Esophagus muscularis mucosa (tissue), 4 donors: ENCODE results near the gene KCNAB2. TPM values are rescaled to one million over a fixed set of nuclear protein-coding genes. Genes with fewer than 3 reads are reported as not detected.

Experiments
- DNase-seq: peaks from one replicate; pipeline ENCODE4 v3.0.0-alpha.2; 2017; ENCODE audit errors: extremely low spot score
- H3K27ac ChIP-seq, 4 donors: fragments of 200-600 bp; sonication (generic); replicated peaks in 1 of 4; 1 replicate in 3 of 4; 2 replicates in 1 of 4; pipeline ENCODE4 v1.5.1; 2016 to 2019; ENCODE audit warnings: mild to moderate bottlenecking in 1 of 4
- H3K27me3 ChIP-seq, 4 donors: fragments of 200-600 bp; sonication (generic); one replicate each; pipeline versions ENCODE4 v1.5.1 to v1.6.0; 2016 to 2019
- H3K36me3 ChIP-seq, 4 donors: fragments of 200-600 bp; sonication (generic); one replicate each; pipeline ENCODE4 v1.5.1; 2016 to 2019
- H3K4me1 ChIP-seq, 4 donors: fragments of 200-600 bp; sonication (generic); one replicate each; pipeline ENCODE4 v1.5.1; 2016 to 2019
- H3K4me3 ChIP-seq, 4 donors: fragments of 200-600 bp; sonication (generic); 1 replicate in 2 of 4; 2 replicates in 2 of 4; pipeline ENCODE4 v1.5.1; 2016 to 2019; ENCODE audit warnings: mild to moderate bottlenecking in 4 of 4, moderate library complexity in 1 of 4
- H3K9me3 ChIP-seq, 4 donors: fragments of 200-600 bp; sonication (generic); 1 replicate in 3 of 4; 2 replicates in 1 of 4; pipeline ENCODE4 v1.5.1; 2016 to 2019
- CTCF ChIP-seq, 3 experiments: fragments of 200-600 bp in 2 of 3; fragments of 450-650 bp in 1 of 3; sonication (generic) in 2 of 3; IDR thresholded peaks; one replicate each; pipeline ENCODE4 v1.5.1; 2017 to 2019; ENCODE audit warnings: antibody characterized with exemption in 3 of 3, mild to moderate bottlenecking in 2 of 3, moderate library complexity in 1 of 3
- EP300 ChIP-seq: sonication (generic); formaldehyde crosslinking; IDR thresholded peaks from one replicate; pipeline ENCODE4 v1.6.1; 2017; ENCODE audit warnings: antibody characterized with exemption
- POLR2A ChIP-seq: fragments of 450-650 bp; IDR thresholded peaks from one replicate; pipeline ENCODE4 v1.6.1; 2017; ENCODE audit warnings: antibody characterized with exemption, moderate library complexity, mild to moderate bottlenecking, low read depth
- POLR2AphosphoS5 ChIP-seq, 2 donors: sonication (generic); formaldehyde crosslinking; IDR thresholded peaks; one replicate each; pipeline ENCODE4 v1.6.1; 2017; ENCODE audit warnings: antibody characterized with exemption in 2 of 2
- WGBS: methylation state at CpG from one replicate; pipeline ENCODE4 v1.1.5; 2018; 5-methylcytosine and 5-hydroxymethylcytosine counted together
- intact Hi-C: fragments of 100-400 bp; cut with DNase I; formaldehyde crosslinking; loops from one replicate; pipeline ENCODE4 v1.15.1; 2023
- total RNA-seq, 4 donors: library from RNA; depleted of rRNA; stranded (reverse); fragments of >200 nt; gene quantifications; one replicate each; pipeline versions ENCODE4 v1.1.0 to v1.2.1, GENCODE V29; 2016

The KCNAB2 gene
- total RNA-seq, 4 donors from 2014 or later = 10.4 to 19.3 (median 13.2) TPM

DNA sequence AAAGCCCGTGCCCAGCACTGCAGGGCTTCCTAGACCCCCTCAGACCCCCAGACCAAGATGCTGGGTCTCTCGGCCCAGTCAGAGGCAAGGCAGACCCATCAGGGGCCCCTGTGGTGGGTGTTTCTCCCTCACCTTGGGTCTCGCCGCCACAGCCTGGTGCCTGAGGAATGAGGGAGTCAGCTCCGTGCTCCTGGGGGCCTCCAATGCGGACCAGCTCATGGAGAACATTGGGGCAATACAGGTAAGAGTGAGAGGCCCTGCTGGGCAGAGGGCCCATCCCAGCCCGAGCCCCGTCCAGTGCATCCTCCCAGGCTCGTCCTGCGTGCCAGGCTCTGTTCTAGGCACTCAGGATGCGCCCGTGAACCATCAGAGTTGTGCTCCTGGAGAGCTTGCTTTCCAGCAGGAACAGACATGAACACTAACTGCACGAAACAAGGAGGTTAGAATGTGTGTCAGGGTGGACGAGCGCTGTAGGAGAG lies 51.5 kb downstream of the KCNAB2 start:
- no peaks in the 10 kb centered on the region for H3K9me3 ChIP-seq
- 92% methylated on average over 7 of the region's 15 CpGs for WGBS
- H3K4me1 ChIP-seq = peaks cover 0 to 10% (median 5%) of the 10 kb centered on the region in 4 donors
- no peak for TF ChIP-seq EP300
- TF ChIP-seq CTCF (IDR thresholded peaks at IDR 0.05) = no peak
- no peak for TF ChIP-seq POLR2A
- no peak for TF ChIP-seq POLR2AphosphoS5 (IDR thresholded peaks at IDR 0.05)
- no peak overlapping the region for H3K27ac ChIP-seq
- intact Hi-C loops = no loop called here
- H3K36me3 ChIP-seq = peaks cover 0 to 11% (median 7%) of the 10 kb centered on the region in 4 donors
- H3K4me3 ChIP-seq = no peak overlapping the region
- H3K27me3 ChIP-seq = peaks cover 0 to 28% (median 0%) of the 10 kb centered on the region in 4 donors
- DNase-seq = no peak

DNA sequence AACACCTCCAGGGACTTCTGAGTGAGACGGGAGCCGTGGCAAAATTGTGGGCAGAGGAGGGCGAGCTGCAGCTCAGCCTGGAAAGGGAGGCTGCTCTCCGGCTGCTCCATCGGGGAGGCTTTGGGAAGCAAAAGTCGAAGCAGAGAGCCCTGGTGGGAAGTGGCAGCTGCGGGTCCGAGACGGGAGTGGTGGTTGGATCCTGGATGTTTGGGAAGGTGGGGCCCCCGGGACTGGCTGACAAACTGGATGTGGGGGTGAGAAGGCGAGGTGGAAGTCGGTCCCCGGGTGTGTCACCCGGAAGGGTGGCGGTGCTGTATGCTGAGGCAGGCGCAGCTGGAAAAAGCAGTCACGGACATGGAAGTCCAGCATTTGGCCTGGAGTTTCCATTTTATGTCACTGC lies 52.1 kb downstream of the KCNAB2 start:
- Histone ChIP-seq H3K4me3 (no peak overlapping the region), H3K4me1 (peaks cover 0 to 10% (median 6%) of the 10 kb centered on the region in 4 donors), H3K27ac (no peak overlapping the region), H3K27me3 (peaks cover 0 to 35% (median 0%) of the 10 kb centered on the region in 4 donors), H3K9me3 (no peaks in the 10 kb centered on the region), H3K36me3 (peaks cover 0 to 11% (median 7%) of the 10 kb centered on the region in 4 donors)
- WGBS = 89% methylated on average over 17 of the region's 17 CpGs
- intact Hi-C loops = no loop called here
- DNase-seq = no peak
- TF ChIP-seq POLR2A = no peak
- TF ChIP-seq POLR2AphosphoS5 (IDR thresholded peaks at IDR 0.05) = no peak
- TF ChIP-seq CTCF (IDR thresholded peaks at IDR 0.05) = no peak
- no peak for TF ChIP-seq EP300

GRCh38 chr1:6098303-6099215 lies 52.9 kb downstream of the KCNAB2 start:
- intact Hi-C loops = no loop called here

DNA sequence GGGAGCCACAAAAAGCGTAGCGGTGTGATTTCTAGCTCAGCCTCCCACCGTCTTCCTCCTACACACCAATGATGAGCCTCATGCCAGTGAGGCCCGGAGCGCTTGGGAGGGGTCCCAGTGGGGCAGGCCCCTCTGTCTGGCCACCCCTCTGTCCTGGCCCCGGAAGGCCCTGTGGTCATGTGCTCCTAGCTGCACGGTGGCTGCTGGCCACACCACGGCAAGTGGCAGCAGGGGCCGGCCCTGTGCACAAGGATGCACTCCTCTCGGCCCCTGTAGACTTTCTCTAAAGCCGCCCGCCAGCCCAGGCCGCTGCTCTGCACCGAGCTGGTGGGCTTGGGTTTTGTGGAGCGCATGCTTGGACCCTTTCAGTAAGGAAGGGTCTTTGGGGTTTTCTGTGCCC lies 53.6 kb downstream of the KCNAB2 start:
- Histone ChIP-seq H3K4me3 (no peak overlapping the region), H3K4me1 (peaks cover 0 to 10% (median 6%) of the 10 kb centered on the region in 4 donors), H3K27ac (no peak overlapping the region), H3K9me3 (no peaks in the 10 kb centered on the region), H3K27me3 (peaks cover 0 to 50% (median 3%) of the 10 kb centered on the region in 4 donors), H3K36me3 (peaks cover 0 to 10% (median 7%) of the 10 kb centered on the region in 4 donors)
- intact Hi-C loops = no loop called here
- 94% methylated on average over 8 of the region's 15 CpGs for WGBS
- no peak for TF ChIP-seq POLR2AphosphoS5 (IDR thresholded peaks at IDR 0.05)
- TF ChIP-seq EP300 = no peak
- no peak for TF ChIP-seq CTCF (IDR thresholded peaks at IDR 0.05)
- TF ChIP-seq POLR2A = no peak
- no peak for DNase-seq

More at GRCh38 chr1:6098303-6099215, 52.9 kb downstream of the KCNAB2 start:
- H3K4me1 ChIP-seq = peaks cover 0 to 10% (median 6%) of the 10 kb centered on the region in 4 donors
- 69% methylated on average over 24 of the region's 24 CpGs for WGBS
- peak in 1 of 2 donors; percentile 40 for TF ChIP-seq POLR2AphosphoS5 (IDR thresholded peaks at IDR 0.05)
- TF ChIP-seq EP300 = no peak
- TF ChIP-seq POLR2A = no peak
- no peak overlapping the region for H3K27ac ChIP-seq
- no peak for DNase-seq
- no peak overlapping the region for H3K4me3 ChIP-seq
- H3K27me3 ChIP-seq = peaks cover 0 to 42% (median 3%) of the 10 kb centered on the region in 4 donors
- H3K9me3 ChIP-seq = no peaks in the 10 kb centered on the region
- H3K36me3 ChIP-seq = peaks cover 0 to 11% (median 7%) of the 10 kb centered on the region in 4 donors
